ENCODE results near the gene ZNF536. TPM values are rescaled to one million over a fixed set of nuclear protein-coding genes. Genes with fewer than 3 reads are reported as not detected.
"Not testable (repeated sequence)": the region's sequence is repeated elsewhere in the genome, so short reads cannot be mapped to it uniquely, and the experiment has no call there.

The ZNF536 gene
- polyA plus RNA-seq, 1 donor = 2.6 TPM

DNA sequence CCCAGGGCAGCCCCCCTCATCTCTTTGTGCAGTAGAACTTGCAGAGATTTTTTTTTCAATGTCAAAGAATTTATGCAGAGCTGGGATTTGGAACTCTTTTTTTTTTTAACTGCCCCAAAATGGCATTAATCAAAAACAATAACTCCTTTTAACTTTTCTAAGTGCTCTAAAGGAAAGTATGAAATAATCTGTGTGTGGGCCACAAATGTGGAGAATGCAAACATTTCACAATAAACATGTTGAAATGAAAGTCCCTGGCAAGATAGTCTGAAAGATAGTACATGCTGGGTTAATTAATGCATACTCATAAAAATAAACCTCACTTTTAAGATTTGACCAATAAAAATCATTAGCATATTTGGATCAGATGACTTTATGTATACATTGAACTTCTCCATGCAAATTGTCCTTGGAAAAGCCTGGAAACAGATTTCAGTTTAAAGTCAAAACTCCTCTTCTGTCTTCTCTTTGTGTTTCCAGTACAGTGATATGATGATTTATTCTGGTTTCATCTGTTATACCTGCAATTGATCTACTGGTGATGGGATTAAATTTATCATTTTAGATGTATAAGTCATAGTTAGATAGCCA is 30.5 kb upstream of the ZNF536 start:
- DNase-seq = no peak

DNA sequence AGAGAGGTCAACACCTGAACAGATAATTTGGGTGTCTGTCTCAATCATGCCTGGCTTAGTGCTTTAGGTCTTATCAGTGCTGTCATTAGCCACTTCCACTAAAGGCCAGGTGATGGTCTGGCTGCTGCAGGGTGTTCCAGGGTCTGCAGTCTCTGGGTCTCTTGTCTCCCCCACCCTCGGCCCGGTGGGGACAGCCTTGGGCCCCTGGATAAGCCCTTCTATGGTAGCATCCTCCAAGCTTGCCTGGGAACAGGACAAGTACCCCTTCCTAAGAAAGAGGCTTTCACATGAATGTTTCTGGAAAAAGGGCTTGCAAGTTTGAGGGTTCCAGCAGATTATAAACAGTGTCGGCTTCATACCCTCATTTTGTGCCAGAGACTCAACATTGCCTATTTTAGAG is 29.3 kb upstream of the ZNF536 start:
- DNase-seq = no peak

DNA sequence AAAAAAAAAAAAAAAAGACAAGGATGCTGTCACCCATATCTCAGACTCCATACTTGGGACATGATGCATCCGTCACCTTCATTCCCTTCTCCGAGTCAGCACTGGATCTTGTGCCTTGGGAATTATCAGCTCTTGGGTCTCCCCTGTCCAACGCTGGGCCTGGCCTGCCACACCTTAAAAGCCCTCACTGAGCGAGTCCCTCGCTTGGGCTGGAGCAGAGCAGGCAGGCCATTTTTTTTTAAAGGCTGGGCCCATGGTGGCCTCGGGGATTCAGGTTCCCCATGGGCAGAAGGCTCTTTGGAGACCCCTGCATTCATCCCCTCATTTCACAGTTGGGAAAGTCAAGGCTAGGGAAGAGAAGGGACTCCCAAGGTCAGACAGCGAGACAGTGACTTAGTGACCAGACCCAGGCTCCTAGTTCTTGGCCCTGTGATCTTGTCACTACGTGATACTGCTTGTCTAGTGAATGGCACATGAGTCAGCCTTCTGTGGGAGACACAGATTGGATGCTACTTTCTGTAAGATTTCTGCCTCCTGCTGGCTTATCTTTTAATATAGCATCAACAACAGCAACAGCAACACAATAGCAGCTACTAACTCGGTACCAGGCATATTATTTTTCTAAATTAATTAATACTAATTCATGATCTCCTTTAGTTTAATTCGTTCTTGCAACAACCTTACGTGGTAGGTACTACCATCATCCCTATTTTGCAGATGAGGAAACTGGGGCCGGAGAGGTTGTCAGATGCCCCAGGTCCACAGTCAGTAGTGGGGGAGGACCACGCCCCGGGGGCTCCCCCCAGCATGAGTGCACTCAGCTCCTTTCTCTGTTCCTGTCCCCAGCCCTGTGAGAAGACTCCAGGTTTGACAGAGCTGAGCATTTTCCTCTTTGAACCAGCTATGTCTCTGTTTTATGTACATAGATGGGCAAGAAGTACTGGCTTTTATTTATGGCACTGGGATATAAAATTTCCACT is 27.4 kb upstream of the ZNF536 start:
- DNase-seq = no peak

DNA sequence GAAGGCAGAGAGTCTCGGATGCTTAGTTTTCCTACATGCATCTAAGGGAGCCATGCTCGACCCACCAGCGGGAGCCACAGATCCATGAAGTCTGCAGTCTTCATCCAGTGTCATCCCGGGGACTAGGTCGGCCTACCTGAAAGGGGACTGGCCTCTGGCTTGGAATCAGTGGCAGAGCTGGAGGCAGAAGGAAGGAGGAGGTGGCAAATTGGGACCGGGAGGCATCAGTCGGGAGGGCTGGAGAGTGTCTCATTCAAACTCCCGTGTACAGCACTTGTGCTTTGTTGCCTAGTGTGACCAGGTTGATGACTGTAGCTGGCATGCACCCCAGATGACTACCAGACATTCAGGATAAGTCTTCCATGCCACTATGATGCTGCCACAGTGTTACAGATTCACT is 26.5 kb upstream of the ZNF536 start:
- DNase-seq = no peak

DNA sequence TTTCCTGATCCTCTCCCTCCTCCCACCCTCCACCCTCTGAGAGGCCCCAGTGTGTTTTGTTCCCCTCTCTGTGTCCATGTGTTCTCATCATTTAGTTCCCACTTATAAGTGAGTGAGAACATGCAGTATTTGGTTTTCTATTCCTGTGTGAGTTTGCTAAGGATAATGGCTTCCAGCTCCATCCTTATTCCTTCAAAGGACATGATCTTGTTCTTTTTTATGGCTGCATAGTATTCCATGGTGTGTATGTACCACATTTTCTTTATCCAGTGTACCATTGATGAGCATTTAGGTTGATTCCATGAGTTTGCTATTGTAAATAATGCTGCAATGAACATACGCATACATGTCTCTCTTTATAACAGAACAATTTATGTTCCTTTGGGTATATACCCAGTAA is 25.7 kb upstream of the ZNF536 start:
- DNase-seq = not testable (repeated sequence)

DNA sequence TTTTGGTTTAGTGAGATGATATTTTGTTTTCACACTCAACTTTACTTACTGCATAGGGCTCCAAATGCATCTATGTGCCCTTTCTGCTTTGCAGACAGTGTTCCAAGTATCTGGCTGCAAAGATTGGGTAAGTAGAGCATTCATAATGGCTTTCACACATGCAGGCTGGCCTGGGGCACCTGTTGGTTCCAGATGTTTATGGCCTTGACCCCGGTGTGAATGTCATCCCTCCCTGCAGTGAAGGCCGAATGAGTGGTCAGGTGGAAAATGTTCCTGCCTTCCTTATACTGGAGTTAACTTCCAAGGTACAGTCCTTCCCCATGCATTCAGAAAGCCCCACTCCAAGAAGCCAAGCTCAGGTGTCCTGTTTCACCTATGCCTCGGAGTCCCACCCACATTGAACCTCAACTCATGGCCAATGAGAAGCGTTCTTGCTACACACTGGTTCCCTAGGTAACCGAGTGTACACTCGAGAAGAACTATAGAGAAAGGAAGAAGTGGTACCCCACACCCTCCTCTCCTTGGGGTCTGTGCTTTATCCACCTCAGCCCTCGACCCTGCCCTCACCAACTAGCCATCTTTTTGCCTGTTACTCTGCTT is 23.0 kb upstream of the ZNF536 start:
- DNase-seq = no peak

DNA sequence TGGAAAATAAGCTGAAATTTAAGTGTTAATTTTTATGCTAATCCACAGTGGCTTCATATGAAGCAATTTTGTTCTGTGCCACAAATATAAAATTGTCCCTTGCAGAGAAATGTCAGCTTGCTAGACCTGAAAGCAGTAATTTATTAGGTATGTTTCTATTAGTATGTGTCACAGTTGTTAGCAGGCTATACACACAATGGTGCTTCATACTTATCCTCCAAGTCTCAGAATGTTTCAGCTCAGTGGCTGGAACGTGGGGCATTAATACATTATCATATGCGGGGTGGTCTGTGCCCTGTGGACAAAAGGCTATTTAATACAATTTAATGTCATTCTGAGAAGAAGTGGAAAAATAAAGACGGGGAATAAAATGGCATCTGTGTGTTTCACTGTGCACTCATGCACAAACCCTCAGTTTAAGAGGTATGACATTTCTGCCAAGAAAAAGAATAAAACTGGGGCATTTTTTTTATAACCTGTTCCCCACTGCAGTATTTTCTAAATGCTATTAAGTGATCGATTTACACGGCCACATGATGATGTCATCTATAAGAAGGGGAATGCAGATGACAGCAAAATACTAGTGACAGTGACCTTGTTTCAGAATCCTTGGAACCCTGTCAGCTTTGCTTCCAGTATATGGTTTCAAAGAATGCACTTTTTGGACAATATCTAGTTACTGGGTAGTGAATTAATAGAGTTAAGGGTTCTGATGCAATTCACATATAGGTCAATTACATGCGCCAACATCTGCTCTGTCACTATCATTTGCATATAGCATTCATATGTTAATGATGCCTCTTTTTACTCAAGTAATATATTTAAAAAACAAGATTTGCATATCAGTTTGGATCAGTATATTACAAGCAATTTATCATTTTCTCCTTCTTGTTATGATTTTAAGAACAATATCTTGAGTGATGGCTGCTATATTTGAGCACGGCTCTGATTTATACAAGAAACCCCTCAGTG is 21.2 kb upstream of the ZNF536 start:
- DNase-seq = no peak

DNA sequence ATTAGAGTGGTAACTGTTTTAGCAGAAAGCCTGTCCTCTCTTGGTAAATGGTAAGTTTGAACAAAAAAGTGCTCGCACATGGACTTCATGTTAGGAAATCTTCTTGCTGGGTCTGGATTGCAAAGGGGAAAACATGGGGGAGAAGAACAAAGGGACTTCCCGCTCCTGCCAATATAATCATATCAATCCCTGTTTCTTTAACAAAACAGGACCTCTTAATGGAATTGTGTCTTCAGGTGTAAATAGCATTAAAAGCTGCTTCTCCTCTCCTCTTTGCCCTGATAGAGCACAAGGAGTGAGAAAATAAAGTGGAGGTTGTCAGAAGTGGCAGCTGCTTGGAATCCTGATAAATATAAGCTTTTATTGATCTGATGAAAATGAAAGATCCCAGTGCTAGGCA is 20.4 kb upstream of the ZNF536 start:
- DNase-seq = no peak

DNA sequence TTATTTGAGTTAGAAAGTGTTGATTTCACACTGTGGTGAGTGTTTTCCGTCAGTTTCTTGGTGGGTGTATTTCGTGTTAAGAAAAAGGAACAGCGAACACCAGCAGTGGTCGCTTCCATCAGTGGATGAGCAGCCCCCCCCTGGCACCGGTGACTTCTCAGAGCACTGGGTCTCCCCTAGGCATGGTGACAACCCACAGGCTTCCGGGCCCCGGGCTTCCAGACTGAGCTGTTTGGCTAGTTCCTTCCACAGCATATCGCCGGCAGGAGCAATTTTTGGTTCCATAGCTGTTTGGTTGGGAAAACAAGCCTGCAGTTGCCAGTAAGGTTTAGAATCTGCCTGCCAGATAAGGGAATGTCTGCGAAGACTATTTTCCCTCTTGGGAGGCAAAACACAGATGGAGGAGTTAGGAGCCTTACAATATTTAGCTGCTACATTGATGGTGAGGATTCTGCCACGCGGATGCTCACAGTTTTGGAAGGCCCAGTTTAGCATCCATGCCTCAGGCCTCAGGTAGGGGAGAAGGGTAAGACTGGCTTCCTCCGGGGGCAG is 18.7 kb upstream of the ZNF536 start:
- DNase-seq = no peak

DNA sequence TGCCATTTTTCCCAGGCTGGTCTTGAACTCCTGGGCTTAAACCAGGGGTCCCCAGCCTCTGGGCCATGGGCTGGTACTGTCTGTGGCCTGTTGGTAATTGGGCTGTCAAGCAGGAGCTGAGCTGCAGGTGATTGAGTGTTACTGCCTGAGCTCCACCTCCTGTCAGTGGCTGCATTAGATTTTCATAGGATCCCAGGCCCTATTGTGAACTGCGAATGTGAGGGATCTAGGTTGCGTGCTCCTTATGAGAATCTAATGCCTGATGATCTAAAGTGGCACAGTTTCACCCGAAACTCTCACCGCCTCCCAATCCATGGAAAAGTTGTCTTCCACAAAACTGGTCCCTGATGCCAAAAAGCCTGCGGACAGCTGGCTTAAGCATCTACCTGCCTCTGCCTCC is 16.6 kb upstream of the ZNF536 start:
- no peak for DNase-seq

DNA sequence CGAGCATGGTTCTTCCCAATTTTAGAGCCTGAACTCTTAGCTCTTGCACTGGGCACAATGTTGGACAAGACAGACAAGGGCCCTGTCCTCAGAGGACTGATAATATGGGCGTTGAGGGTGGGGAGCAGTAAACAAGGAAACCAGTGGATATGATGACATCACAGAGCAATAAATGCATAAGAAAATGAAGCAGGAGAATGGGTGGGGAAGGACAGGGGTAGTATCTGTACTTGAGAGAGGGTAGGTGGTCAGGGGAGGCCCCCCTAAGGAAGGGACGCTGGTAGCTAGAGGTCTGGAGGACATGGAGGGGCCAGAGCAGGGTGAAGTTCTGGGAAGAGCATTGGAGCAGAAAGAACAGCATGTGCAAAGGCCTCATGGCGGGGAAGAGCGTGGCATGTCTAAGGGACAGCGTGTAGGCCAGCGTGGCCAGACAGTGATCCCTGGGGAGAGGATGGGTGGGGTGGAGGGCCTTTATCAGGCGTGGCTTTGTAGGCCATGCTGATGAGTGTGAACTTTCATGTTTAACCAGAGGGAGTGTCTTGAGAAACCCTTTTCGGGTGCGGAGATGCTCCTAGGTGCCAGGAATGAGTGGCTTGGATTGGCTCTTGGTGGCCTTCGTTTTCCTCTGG is 15.1 kb upstream of the ZNF536 start:
- DNase-seq = no peak

DNA sequence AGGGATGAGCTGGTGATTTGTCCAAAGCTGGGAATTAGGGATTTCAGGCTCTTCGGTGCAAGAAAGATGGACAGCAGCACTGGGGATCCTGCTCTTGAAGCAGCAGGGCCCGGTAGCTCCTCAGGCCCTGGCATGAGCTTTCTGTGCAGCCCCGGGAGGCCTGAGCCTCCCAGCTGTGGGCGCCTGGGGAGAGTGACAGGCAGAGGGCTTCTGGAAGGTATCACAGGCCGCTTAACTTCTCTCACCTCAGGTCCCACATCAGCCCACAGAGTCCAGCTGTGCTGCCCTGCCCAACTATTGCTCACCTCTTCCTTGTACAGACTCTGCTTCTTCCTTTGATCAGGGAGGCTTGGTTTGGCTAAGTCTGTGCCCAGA is 14.6 kb upstream of the ZNF536 start:
- DNase-seq = no peak

DNA sequence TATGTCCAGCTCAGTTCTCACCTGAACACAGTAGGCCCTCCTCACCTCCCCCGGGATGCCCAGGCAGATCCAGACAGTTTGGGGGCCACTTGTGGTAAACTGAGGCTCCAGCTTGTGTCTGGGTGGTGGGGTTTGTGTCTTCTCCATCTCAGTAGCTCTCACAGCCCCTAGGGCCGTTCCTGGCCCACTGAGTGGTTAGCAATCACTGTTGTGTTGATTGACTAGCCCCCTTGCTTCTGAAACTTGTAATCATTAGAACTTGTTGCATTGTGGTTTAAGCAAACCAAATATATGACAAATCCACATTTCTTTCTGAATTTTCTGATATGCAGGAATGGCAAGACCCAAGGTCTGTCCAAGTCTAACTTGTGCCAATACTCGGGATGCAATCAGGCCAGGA is 13.9 kb upstream of the ZNF536 start:
- DNase-seq = no peak

DNA sequence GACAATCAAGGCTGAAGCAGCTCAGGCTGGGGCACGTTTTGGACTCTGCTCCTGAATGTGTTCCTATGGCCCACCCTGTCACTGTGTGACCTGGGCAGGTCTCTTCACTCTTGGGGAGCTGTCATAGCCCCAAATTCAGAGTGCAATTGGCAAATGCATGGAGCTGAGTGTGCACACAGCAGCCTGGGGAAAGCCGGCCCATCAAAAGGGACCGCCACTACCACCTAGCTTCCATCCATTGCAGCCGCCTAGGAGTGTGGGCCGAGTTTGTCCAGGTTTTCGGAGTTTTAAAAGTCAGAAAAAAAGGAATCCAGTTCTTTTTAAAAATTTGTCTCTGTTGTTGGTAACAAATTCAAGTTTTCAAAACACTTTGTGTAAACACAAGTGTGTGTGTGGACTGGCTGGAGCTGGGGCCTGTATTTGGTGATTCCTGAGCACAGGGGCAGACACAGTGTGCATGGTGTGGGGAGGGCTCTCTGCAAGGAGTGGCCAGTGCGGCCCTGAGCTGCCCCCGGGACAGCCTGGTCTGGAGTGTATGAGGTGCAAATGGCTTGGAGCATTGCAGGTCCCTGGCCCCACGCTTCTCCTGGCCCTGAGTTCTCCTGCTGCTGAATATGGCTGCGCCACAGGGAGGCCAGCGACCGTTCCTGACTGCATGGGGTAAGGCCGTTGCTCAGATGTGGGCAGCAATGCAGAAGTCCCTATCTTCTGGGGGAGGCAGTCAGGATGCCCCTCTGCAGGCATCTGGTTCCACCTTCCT is 13.2 kb upstream of the ZNF536 start:
- no peak for DNase-seq

DNA sequence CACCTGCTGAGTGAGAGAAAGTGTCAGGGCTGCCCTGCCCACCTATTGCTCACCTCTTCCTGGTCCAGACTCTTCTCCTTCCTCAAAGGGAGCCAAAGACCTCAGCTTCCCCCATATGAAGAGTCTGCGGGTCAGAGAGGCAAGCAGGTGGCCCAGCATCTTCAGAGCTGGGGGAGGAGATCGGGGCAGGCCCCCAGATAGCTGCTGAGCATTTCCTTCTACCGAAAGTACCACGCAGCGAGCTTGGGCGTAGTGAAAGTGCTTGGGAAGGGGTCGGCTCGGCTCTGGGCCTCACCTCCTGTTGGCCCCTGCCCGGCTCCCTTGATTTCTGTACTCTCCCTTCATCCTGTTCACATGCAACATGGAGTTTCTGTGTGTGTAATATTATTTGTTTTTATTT is 12.2 kb upstream of the ZNF536 start:
- DNase-seq = no peak

DNA sequence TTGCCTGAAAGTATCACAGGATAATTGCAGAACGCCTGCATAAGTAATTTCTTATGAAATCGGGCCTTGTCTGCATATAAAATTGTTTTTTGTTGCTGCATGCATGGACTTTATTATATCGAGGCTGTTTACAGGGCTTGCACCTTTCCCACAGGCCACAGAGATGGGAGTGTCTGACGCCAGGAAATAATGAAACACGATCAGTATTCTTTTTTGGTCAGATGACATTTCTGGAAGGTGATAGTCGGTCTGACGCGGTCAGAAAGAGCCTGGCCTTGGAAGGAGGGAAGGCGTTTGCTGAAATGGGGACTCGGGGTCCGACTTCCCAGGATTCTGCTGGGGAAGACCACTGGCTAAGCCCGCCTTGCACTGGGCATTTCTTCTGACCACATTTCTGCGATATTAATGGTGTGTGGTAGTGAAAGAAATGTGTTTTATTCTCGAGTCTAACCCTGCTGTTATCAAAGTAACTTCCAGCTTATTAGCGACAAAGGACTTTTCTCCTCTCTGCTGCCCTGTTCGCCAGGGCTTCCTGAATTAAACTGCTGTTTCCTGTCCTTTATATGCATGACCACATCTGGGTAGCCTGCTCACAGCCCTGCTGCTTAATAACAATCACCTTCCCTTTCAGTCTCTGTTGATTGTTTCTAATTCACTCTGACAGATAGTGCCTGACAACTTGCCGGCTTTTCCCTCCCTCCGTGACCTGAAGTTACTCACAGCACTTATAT is 11.6 kb upstream of the ZNF536 start:
- no peak for DNase-seq

DNA sequence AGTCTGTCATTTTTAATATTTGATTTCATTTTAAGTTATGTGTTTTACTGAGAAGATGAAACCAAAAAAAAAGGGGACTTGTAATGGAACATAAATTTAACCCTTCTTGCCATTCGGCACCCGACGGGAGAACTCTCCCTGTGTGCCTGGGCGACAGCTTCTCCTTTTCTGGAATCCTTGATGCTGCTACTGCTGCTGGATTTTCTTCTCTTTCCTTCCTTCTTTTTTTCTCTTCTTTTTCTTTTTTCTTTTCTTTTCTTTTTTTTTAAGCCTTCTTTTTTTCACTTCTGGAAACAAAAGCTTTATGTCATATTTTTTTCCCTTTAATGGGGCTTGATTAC is 11.1 kb upstream of the ZNF536 start:
- DNase-seq = no peak

DNA sequence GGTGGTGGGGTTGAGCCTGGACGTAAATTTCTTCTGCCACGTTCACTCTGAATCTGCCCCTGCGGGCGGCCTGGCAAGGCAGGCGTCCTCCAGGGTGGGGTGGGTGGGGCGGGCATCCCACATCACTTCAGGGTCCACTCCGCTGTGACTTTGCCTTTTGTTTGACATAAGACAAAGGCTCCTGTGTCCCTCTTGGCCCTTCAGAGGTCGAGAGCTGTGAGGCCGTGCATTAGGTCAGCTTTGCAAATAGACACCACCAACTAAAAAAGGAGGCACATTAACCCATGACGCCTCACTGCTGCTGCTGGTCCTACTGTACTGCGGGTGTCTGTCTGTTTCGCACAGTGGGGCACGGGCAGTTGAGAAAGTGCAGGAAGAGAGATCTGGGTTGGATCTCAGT is 10.5 kb upstream of the ZNF536 start:
- DNase-seq = no peak

DNA sequence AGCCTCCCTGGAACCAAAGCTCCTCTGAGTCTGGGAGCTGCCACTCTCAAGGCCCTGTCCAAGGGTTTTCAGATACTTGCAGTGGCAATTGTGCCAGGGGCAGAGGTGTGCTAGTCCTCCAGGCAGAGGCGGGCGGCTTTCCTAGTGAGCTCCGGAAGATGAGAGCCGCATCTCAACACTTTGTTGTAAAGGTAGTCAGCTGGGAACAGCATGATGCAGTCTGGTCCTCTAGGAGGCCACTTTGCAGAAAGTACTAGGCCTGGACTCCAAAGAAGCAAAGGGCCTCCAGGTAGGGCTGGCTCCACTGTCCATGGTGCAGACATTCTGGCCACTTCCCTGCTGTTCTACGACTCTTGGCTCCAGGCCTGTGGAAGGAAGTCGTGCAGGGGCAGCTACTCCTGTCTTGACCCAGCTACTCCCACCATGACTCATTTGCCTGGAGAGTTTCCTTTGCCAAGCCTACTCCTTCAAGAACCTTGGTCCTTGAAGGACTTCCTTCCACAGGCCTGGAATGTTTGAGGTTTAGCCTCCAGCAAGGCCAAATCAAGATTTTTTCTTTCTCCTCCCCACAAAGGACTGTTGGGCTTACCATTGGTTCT is 9.9 kb upstream of the ZNF536 start:
- DNase-seq = no peak

DNA sequence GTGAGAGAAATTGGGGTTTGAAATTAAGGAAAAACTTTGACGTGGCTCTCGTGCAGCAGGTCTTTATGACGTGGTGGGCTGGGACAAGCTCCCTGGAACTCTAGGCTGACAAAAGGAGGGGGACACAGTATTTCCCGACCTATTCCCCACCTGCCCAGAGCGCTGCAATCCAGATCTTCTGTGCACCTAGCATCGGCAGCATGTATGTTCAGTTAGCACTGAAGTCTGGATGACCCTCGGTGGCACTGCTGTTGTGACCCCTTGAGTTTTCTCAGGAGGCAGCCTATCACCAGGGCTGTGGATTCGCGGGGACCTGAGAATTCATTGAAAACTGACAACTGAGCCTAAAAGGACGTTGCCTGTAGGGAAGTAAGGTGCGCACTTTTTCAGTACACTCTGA is 9.1 kb upstream of the ZNF536 start:
- DNase-seq = no peak
